ENCODE data around the gene TRABD.
A peak's percentile ranks its signal among the peaks of the same experiment; 100 is the strongest.

Gene TRABD

DNA sequence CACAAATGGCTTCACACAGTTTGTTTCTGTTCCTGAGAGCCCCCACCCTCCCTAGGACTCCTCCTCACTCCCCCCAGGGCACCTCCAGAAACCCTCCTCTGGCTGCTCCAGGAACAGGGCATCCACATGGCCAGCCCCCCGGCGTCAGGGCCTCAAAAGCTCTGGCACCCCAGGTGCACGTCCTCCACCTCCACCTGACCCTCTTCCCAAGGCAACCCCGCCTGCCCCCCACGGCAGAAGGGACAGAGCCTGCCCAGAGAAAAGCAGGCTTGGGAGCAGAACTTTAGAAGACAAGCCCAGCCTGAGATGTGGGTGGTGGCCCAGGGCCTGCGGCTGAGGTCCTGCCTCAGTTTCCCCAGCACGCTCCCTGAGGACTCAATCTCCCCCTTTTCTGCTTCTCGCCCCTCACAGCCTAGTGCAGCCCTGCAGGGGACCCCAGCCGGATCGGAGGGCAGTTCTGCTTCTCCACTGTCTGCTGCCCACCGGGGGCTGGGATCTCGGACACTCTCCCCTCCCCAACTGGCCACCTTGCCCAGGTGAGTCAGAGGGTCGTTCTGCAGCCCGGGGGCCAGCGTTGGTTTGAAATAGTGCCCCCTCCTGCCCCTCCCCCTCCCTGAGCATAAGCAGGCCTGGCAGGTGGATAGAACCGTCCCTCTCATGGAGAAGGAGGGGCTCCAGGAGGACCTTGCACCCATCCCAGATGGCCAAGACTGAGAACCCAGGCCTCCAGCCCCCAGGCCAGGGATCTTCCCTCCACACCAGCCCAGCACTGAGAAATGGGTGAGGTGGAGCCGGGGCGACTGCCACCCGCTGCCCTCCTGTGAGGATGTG lies 2.4 kb upstream of the TRABD start:
- no peak for DNase-seq

GRCh38 chr22:50184004-50184901 lies 1.5 kb upstream of the TRABD start:
- in situ Hi-C loops (cut with HindIII; ENCODE audit: low pct_ligation_motif_present, low pct_unique_long_range_greater_than_20kb, low sequenced_read_pairs), result no loop called here
- peak; percentile 35 for DNase-seq

More for the DNA sequence above, 2.4 kb upstream of the TRABD start:
- in situ Hi-C loops (cut with HindIII; ENCODE audit: low pct_ligation_motif_present, low pct_unique_long_range_greater_than_20kb, low sequenced_read_pairs), result no loop called here

- no peak for DNase-seq
- in situ Hi-C loops (cut with HindIII; ENCODE audit: low pct_ligation_motif_present, low pct_unique_long_range_greater_than_20kb, low sequenced_read_pairs), result no loop called here
Measured at GRCh38 chr22:50184902-50185374, 775 bp upstream of the TRABD start.

DNA sequence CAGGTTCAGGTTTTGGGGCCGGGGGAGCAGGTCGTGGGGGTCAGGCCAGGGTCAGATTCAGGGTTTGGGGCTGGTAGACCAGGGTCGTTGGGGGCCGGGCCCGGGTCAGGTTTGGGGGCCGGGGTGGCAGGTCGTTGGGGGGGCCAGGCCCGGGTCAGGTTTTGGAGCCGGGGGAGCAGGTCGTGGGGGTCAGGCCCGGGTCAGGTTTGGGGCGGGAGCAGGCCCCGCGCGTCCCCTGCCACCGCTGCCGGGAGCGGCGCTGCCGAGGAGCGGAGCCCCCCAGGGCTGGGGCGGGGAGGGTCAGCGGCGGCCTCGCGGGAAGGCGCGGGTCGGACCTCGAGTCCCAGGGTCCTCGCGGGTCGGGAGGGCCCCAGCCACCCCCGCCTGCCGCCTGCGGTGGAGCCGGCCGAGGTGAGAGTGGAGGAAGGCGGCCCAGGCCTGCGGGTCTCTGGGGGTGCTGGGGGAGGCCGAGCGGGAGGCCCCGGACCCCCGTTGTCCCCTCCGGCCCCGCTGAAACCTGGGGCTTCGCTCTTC lies 535 bp downstream of the TRABD start:
- in situ Hi-C loops (cut with HindIII; ENCODE audit: low pct_ligation_motif_present, low pct_unique_long_range_greater_than_20kb, low sequenced_read_pairs), result no loop called here
- DNase-seq, result no peak

GRCh38 chr22:50186761-50187523 lies 1.2 kb downstream of the TRABD start:
- DNase-seq, result no peak
- in situ Hi-C loops (cut with HindIII; ENCODE audit: low pct_ligation_motif_present, low pct_unique_long_range_greater_than_20kb, low sequenced_read_pairs), result no loop called here

GRCh38 chr22:50188356-50188755 lies 2.6 kb downstream of the TRABD start:
- no peak for DNase-seq

GRCh38 chr22:50189184-50189848 lies 3.6 kb downstream of the TRABD start:
- in situ Hi-C loops (cut with HindIII; ENCODE audit: low pct_ligation_motif_present, low pct_unique_long_range_greater_than_20kb, low sequenced_read_pairs), result no loop called here
- DNase-seq, result no peak

More at GRCh38 chr22:50188356-50188755, 2.6 kb downstream of the TRABD start:
- in situ Hi-C loops (cut with HindIII; ENCODE audit: low pct_ligation_motif_present, low pct_unique_long_range_greater_than_20kb, low sequenced_read_pairs), result no loop called here

DNA sequence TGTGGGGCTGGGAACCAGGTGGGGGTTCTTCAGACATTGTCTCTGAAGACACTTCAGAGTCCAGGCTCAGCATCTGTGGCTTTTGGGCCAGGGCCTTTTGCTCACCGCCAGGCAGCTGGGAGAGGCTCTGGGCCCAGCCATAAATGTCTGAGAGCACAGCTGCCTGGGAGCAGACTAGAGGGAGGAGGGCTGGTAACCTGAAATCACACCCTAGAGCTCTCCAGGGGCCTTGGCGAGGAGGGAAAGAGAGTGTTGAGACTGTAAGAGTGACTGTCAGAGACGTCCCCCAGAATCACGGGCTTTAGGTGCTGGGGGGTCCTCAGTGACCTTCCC lies 4.1 kb downstream of the TRABD start:
- no peak for DNase-seq
- in situ Hi-C loops (cut with HindIII; ENCODE audit: low pct_ligation_motif_present, low pct_unique_long_range_greater_than_20kb, low sequenced_read_pairs), result no loop called here

DNA sequence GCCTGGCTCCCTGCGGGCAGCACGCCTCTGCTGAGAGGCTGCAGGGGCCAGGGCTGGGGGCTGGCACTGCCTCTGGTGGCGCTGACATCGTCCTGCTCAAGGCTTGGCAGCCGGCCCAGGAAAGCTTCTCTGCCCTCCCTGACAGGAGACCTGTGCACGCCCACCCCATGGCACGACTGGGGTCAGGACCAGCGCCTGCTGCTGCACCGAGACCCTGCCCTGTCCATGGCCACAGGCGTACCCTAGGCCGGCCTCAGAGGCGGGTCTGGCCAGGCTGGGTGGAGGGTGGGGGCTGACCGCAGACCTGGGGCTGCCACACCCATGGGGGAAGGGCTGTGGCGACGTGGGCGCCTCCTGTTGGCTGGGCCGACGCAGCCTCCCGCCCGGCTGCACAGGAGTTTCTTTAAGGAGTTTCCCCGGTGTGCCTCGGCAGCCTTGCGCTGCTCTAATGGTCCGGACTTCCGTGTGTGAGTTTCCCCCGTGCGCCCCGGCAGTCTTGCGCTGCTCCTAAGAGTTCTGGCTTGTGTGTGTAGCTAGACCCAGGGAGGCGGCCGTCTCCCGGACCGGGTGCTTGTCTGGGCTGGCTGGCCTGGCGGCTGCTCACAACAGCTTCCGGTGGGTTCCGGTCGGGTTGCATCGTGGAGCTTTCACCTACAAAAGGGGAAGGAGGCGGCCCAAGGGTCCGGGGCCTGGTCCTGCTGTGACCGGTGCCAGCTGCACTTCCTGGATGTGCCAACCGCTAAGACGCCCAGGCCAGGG lies 4.6 kb downstream of the TRABD start:
- DNase-seq, result peak; percentile 78
- in situ Hi-C loops (cut with HindIII; ENCODE audit: low pct_ligation_motif_present, low pct_unique_long_range_greater_than_20kb, low sequenced_read_pairs), result no loop called here

DNA sequence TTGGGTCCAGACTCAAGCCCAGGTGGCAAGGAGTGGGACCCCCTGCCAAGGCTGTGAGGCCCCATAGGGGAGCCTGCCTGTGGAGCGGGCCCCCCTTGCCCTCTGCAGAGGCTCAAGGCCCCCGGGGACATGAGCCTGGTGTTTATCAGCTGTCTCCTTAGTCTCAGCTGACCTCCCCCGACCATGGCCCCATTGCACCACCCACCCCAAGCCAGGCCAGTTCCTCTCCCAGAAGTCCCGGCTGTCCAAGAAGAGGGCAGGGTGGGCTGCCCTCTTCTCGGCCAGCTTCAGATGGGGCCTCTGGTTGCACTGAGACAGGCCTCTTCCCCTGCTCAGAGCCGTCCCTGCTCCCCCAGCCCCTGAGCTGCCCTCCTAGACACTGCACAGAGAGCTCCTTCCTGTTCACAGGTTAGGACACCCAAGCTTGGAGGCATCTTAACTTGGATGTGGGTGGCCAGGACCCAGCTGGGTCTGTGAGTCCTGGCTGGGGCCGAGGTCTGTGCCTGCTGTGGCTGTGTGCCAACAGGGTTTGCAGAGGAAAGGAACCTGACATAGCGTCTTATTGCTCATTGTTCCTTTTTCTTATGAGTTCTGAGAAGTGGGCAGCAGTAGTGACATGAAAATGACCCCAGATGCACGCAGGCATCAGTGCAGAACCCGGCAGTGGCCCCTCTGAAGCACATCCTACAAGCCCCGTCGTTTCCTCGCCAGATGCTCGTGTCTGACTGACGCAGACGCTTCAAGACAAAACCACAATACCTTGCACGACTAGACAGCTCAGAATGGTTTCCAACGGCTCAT lies 5.4 kb downstream of the TRABD start:
- in situ Hi-C loops (cut with HindIII; ENCODE audit: low pct_ligation_motif_present, low pct_unique_long_range_greater_than_20kb, low sequenced_read_pairs), result no loop called here
- no peak for DNase-seq

GRCh38 chr22:50192436-50193204 lies 6.9 kb downstream of the TRABD start:
- no peak for DNase-seq
- in situ Hi-C loops (cut with HindIII; ENCODE audit: low pct_ligation_motif_present, low pct_unique_long_range_greater_than_20kb, low sequenced_read_pairs), result no loop called here

- DNase-seq, result no peak
- in situ Hi-C loops (cut with HindIII; ENCODE audit: low pct_ligation_motif_present, low pct_unique_long_range_greater_than_20kb, low sequenced_read_pairs), result no loop called here
Measured at GRCh38 chr22:50193621-50194020, 7.9 kb downstream of the TRABD start.

DNA sequence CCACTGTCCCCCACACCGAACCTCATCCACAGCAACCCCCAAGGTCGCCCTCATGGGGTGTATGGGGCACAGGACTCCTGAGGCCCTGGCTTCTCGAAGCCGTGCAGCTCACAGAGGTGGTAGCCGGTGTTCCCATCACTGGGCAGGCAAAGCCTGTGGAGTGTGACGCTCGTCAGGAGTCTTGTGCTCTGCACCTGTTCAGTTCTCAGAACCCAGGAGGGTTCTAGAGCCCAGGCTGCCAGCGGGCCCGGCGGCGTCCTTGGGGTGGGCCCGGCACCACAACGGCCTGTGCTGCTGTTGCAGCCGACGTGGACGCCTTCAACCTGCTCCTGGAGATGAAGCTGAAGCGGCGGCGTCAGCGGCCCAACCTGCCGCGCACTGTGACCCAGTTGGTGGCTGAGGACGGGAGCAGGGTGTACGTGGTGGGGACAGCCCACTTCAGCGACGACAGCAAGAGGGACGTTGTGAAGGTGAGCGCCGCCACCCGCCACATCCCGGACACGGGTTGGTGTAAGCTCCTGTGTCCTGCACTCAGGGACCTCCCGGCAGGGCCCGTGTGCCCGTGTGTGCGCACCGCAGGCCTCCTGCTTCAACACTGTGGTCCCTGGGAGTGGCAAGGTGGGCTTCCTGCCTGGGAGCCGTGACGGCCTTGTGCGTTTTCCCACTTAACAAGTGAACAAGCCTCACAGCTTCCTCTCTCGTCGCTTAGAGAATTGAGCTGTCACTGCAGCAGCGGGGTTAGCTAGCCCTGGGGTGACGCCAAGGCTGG lies 8.5 kb downstream of the TRABD start:
- no peak for DNase-seq
- in situ Hi-C loops (cut with HindIII; ENCODE audit: low pct_ligation_motif_present, low pct_unique_long_range_greater_than_20kb, low sequenced_read_pairs), result no loop called here

DNA sequence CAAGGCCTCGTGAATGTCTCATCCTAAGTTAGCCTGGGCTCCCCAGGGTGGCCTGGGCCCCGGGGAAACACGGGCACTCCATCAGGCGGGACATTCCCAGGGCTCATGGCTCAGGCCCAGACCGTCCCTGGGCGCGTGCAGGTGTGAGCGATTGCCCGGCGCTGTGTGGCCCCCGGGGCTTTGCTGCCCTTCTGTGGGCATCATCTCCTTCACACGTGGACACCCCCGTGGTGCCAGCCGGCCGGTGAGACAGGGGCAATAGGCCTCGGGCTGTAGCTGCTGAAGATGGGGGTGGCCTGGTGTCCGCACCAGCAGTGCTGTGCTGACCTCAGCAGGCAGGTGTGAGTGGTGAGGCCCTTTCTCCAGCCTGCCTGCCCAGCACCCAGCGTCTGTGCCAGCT lies 10.5 kb downstream of the TRABD start:
- no peak for DNase-seq
- in situ Hi-C loops (cut with HindIII; ENCODE audit: low pct_ligation_motif_present, low pct_unique_long_range_greater_than_20kb, low sequenced_read_pairs), result no loop called here

GRCh38 chr22:50197000-50197800 lies 11.5 kb downstream of the TRABD start:
- in situ Hi-C loops (cut with HindIII; ENCODE audit: low pct_ligation_motif_present, low pct_unique_long_range_greater_than_20kb, low sequenced_read_pairs), result no loop called here
- DNase-seq, result no peak

Data from ACHN (cell line).